C4-2B (cell line): Measurements from ENCODE around the gene ZDHHC1.

ENCODE experiments used
- ZFX ChIP-seq: fragments of 450-650 bp; IDR thresholded peaks from 2 replicates; pipeline ENCODE4 v1.6.1; 2017
- TF ChIP-seq, protein P1 (sequence below): fragments of 450-650 bp; conservative IDR thresholded peaks from 2 replicates; pipeline ENCODE4 v1.5.1; 2017; ENCODE audit warnings: mild to moderate bottlenecking

- TF ChIP-seq, protein P1, sequence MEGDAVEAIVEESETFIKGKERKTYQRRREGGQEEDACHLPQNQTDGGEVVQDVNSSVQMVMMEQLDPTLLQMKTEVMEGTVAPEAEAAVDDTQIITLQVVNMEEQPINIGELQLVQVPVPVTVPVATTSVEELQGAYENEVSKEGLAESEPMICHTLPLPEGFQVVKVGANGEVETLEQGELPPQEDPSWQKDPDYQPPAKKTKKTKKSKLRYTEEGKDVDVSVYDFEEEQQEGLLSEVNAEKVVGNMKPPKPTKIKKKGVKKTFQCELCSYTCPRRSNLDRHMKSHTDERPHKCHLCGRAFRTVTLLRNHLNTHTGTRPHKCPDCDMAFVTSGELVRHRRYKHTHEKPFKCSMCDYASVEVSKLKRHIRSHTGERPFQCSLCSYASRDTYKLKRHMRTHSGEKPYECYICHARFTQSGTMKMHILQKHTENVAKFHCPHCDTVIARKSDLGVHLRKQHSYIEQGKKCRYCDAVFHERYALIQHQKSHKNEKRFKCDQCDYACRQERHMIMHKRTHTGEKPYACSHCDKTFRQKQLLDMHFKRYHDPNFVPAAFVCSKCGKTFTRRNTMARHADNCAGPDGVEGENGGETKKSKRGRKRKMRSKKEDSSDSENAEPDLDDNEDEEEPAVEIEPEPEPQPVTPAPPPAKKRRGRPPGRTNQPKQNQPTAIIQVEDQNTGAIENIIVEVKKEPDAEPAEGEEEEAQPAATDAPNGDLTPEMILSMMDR: no peak
- TF ChIP-seq ZFX: no peak
Observed at GRCh38 chr16:67386861-67387455, 29.3 kb downstream of the ZDHHC1 start.
